HEK293T (cell line): Measurements from ENCODE around the gene CLRN2.

Experiments used
- ELF4 ChIP-seq: fragments of 450-650 bp; IDR thresholded peaks from 2 replicates; pipeline ENCODE4 v1.6.1; 2017; ENCODE audit warnings: antibody characterized with exemption
- FOXK2 ChIP-seq: fragments of 450-650 bp; IDR thresholded peaks from 2 replicates; pipeline ENCODE4 v1.6.1; 2016; ENCODE audit warnings: mild to moderate bottlenecking
- FOXM1 ChIP-seq: fragments of 450-650 bp; IDR thresholded peaks from 2 replicates; pipeline ENCODE4 v1.6.1; 2017; ENCODE audit warnings: mild to moderate bottlenecking, borderline replicate concordance
- SP1 ChIP-seq: fragments of 450-650 bp; IDR thresholded peaks from 2 replicates; pipeline ENCODE4 v1.6.1; 2017
- SUZ12 ChIP-seq: fragments of 450-650 bp; IDR thresholded peaks from 2 replicates; pipeline ENCODE4 v1.6.1; 2016; ENCODE audit warnings: mild to moderate bottlenecking
- TARDBP ChIP-seq: fragments of 450-650 bp; IDR thresholded peaks from 2 replicates; pipeline ENCODE4 v1.6.1; 2016
- TF ChIP-seq, protein P1 (sequence below): fragments of 450-650 bp; IDR thresholded peaks from 2 replicates; pipeline ENCODE4 v1.6.1; 2016

DNA sequence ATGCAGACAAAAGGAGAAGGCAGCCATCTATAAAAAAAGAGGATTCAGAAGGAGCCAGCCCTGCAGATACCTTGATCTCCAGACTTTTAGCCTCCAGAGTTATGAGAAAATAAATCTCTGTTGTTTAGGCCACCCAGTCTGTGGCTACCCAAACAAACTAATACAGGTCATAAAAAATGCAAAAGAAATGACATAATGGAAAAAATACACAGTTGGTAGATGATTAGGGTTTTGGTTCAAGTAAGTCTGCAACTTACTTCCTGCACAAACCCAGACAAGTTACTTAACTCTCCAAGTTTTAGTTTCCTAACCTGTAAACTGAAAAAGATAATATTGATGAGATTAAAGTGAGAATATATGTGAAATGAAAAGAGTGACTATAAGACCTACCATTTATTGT is 14.4 kb upstream of the CLRN2 start:
- TF ChIP-seq FOXM1 (no peak), SP1 (no peak), ELF4 (no peak), TARDBP (no peak), FOXK2 (no peak), SUZ12 (no peak)
- TF ChIP-seq, protein P1, sequence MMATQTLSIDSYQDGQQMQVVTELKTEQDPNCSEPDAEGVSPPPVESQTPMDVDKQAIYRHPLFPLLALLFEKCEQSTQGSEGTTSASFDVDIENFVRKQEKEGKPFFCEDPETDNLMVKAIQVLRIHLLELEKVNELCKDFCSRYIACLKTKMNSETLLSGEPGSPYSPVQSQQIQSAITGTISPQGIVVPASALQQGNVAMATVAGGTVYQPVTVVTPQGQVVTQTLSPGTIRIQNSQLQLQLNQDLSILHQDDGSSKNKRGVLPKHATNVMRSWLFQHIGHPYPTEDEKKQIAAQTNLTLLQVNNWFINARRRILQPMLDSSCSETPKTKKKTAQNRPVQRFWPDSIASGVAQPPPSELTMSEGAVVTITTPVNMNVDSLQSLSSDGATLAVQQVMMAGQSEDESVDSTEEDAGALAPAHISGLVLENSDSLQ = no peak
